Brain microvascular endothelial cell (primary cell): ENCODE measurements around the gene GOLGA6B.
"Not testable (repeated sequence)": the region's sequence is repeated elsewhere in the genome, so short reads cannot be mapped to it uniquely, and the experiment has no call there.

Experiments used
- DNase-seq: peaks from one replicate; pipeline ENCODE4 v3.0.0-alpha.2; 2020
- H3K27ac ChIP-seq: fragments of 250-450 bp; sonication (Bioruptor Pico); 2 replicates; pipeline ENCODE4 v1.5.1; 2020; ENCODE audit warnings: mild to moderate bottlenecking, moderate library complexity
- H3K27me3 ChIP-seq: fragments of 250-450 bp; sonication (Bioruptor Pico); replicated peaks from 2 replicates; pipeline ENCODE4 v1.5.1; 2020; ENCODE audit warnings: mild to moderate bottlenecking
- H3K36me3 ChIP-seq: fragments of 250-450 bp; sonication (Bioruptor Pico); replicated peaks from 2 replicates; pipeline ENCODE4 v1.5.1; 2020; ENCODE audit warnings: mild to moderate bottlenecking
- H3K4me3 ChIP-seq: 2 replicates; pipeline ENCODE4 v1.5.1; 2011; ENCODE audit warnings: low read depth, mild to moderate bottlenecking, control low read depth, low read length, moderate library complexity
- in situ Hi-C: cut with HindIII; loops from 2 replicates; pipeline ENCODE4 v1.10.0; 2017; ENCODE audit warnings: low sequenced_read_pairs, low pct_ligation_motif_present
- TF ChIP-seq, protein P1 (sequence below): IDR thresholded peaks from 2 replicates; pipeline ENCODE4 v1.5.1; 2011; ENCODE audit warnings: low read depth, mild to moderate bottlenecking, moderate library complexity, low read length, control low read depth, inconsistent platforms; ENCODE audit errors: missing control alignments

GOLGA6B gene

DNA sequence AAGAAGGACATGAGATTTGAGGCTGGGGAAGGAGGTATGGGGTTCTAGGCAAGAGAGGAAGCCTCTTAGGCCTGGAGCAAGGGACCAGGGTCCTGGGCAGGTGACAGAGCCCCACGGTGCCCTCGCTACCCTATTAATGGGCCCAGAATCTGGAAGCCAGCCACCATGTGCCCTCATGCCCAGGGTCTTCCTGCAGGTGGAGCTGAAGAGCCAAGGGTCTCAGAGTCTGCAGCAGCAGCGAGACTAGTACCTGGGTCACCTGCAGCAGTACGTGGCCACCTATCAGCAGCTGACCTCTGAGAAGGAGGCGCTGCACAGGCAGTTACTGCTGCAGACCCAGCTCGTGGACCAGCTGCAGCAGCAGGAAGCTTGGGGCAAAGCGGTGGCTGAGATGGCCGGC is 9.4 kb downstream of the GOLGA6B start:
- H3K36me3 ChIP-seq, DNase-seq, H3K27me3 ChIP-seq, in situ Hi-C loops, H3K27ac ChIP-seq, H3K4me3 ChIP-seq: not testable (repeated sequence)

GRCh38 chr15:72665706-72666105 is 11.2 kb downstream of the GOLGA6B start:
- H3K4me3 ChIP-seq, H3K27me3 ChIP-seq, in situ Hi-C loops, H3K27ac ChIP-seq, H3K36me3 ChIP-seq, DNase-seq: not testable (repeated sequence)

- DNase-seq, H3K27me3 ChIP-seq, H3K36me3 ChIP-seq, in situ Hi-C loops, H3K27ac ChIP-seq, H3K4me3 ChIP-seq: not testable (repeated sequence)
These were observed 15.3 kb downstream of the GOLGA6B start for GRCh38 chr15:72669803-72670202.

GRCh38 chr15:72670656-72671352 is 16.3 kb downstream of the GOLGA6B start:
- H3K27me3 ChIP-seq, H3K36me3 ChIP-seq, in situ Hi-C loops, H3K27ac ChIP-seq: not testable (repeated sequence)
- TF ChIP-seq, protein P1, sequence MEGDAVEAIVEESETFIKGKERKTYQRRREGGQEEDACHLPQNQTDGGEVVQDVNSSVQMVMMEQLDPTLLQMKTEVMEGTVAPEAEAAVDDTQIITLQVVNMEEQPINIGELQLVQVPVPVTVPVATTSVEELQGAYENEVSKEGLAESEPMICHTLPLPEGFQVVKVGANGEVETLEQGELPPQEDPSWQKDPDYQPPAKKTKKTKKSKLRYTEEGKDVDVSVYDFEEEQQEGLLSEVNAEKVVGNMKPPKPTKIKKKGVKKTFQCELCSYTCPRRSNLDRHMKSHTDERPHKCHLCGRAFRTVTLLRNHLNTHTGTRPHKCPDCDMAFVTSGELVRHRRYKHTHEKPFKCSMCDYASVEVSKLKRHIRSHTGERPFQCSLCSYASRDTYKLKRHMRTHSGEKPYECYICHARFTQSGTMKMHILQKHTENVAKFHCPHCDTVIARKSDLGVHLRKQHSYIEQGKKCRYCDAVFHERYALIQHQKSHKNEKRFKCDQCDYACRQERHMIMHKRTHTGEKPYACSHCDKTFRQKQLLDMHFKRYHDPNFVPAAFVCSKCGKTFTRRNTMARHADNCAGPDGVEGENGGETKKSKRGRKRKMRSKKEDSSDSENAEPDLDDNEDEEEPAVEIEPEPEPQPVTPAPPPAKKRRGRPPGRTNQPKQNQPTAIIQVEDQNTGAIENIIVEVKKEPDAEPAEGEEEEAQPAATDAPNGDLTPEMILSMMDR = peak; percentile 81
- peak overlapping the region; percentile 40 for H3K4me3 ChIP-seq
- peak; percentile 68 for DNase-seq

GRCh38 chr15:72671525-72671924 is 17.0 kb downstream of the GOLGA6B start:
- TF ChIP-seq, protein P1 = no peak
- Histone ChIP-seq H3K4me3 (no peak overlapping the region), H3K27ac (no peak overlapping the region), H3K27me3 (no peaks in the 10 kb centered on the region), H3K36me3 (no peaks in the 10 kb centered on the region)
- no peak for DNase-seq
- in situ Hi-C loops = no loop called here

DNA sequence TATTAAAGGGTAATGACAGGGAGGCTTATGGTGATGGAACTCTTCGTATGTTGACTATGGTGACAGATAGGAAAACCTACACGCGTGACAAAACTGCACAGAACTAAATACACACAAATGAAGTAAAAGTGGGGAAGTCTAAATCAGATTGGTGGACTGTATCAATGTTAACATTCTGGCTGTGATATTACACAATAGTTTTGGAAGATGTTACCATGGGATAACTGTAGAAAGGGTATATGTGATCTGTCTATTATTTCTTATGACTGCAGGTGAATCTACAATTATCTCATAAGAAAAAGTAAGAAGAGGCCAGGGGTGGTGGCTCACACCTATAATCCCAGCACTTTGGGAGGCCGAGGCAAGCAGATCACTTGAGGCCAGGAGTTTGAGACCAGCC is 22.3 kb downstream of the GOLGA6B start:
- DNase-seq = no peak
- in situ Hi-C loops = no loop called here
- TF ChIP-seq, protein P1 = no peak
- Histone ChIP-seq H3K27ac (no peak overlapping the region), H3K36me3 (no peaks in the 10 kb centered on the region), H3K4me3 (no peak overlapping the region), H3K27me3 (peaks cover 9% of the 10 kb centered on the region)

DNA sequence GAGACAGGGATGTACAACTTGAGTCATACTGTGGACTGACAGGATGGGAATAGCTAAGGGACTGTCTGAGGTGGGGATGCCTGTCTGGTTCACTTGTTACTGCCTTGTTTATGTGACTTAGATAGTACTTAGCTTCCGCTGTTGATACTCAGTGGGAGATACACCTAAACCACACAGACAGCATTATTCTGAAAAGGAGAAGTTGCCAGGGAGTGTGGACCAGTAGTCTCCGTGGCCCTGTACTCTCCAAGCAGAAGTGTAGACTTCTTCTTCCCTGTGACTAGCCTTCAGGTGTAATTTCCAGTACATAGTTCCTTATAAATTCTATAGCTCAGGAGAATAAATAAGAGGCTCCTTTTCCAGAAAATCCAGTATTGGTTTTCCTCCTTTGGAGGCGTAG is 26.4 kb downstream of the GOLGA6B start:
- no peak for DNase-seq
- TF ChIP-seq, protein P1 = no peak
- Histone ChIP-seq H3K4me3 (no peak overlapping the region), H3K27ac (no peak overlapping the region), H3K36me3 (no peaks in the 10 kb centered on the region), H3K27me3 (peaks cover 9% of the 10 kb centered on the region)
- in situ Hi-C loops = no loop called here
